ENCODE results near the gene MALL. TPM values are rescaled to one million over a fixed set of nuclear protein-coding genes. Genes with fewer than 3 reads are reported as not detected.

MALL gene
- total and polyA plus RNA-seq, 4 experiments from 2014 or later = not detected

DNA sequence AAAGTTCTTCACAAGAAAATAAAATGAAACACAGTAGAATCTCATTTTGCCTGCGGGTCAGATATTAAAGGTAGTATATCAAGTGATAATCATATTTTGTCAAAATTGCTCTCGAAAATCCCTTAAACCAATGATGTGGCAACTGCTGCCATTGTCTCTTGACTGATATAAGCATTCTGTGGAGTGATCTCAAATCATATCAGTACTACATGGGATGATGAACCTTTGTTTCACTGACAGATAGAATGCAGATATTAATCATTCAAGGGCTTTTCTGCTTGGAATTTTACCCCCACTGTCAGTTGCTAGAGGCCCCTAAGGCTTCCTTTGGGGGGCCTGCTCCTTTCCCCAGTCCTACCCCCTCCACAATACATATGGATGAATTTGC is 31.3 kb upstream of the MALL start:
- Histone ChIP-seq H3K27me3 (ENCODE audit: insufficient read depth, low read length) (no peaks in the 10 kb centered on the region), H3K4me3 (ENCODE audit: low read length in 2 of 2) (no peak overlapping the region), H3K4me1 (ENCODE audit: insufficient read depth, low read length) (no peaks in the 10 kb centered on the region), H3K27ac (ENCODE audit: low read depth, low read length) (no peak overlapping the region), H3K36me3 (ENCODE audit: insufficient read depth, low read length) (no peaks in the 10 kb centered on the region), H3K9me3 (ENCODE audit: control insufficient read depth in 1 of 2, low read length in 2 of 2) (no peaks in the 10 kb centered on the region)
- intact Hi-C loops (cut with micrococcal nuclease) = no loop called here
- Mint-ChIP-seq H3K4me1 (no peaks in the 10 kb centered on the region), H3K27ac (no peak overlapping the region), H3K36me3 (no peaks in the 10 kb centered on the region), H3K9me3 (peaks cover 0 to 3% (median 0%) of the 10 kb centered on the region in 8 donors), H3K4me3 (no peak overlapping the region), H3K27me3 (peaks cover 4 to 7% of the 10 kb centered on the region in 2 donors)
- ChIA-PET CTCF (ENCODE audit: partially characterized antibody) (no interaction called here), POLR2A (ENCODE audit: partially characterized antibody) (no interaction called here)
- DNase-seq = no peak

DNA sequence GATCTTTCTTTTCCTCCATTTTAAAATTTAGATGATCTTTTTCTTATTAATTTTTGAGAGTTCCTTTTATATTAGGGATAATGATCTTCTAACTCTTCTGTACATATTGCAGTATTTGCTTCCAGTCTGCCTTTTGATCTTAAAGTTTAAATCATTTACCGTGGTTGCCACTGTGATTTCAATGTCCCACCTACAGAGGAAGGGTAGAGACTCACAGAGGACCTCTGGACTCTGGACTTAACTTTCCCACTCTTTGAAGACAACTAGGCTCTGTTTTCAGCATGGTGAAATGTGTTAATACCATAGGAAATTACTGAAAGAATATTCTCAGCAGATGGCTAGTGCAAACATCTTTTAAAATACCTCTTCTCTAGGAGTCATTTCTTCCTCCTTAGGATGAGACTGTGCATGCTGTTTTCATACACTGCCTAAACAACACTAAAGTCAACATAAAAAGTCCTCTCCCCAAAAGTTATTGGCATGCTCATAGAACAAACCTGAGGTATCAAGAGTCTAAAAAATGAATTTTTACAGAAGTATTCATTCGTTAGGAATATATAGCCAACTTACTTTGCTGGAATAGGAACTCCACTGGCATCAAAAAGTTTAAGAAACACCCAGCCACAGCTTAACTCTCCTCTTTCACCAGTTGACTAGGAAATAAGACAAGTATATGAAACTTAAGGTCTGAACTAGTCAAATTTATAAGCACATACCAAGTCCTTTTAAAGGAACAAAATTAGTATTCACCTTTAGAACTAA is 30.7 kb upstream of the MALL start:
- peaks cover 4 to 7% of the 10 kb centered on the region in 2 donors for H3K27me3 Mint-ChIP-seq
- Histone ChIP-seq H3K9me3 (ENCODE audit: control insufficient read depth in 1 of 2, low read length in 2 of 2) (no peaks in the 10 kb centered on the region), H3K36me3 (ENCODE audit: insufficient read depth, low read length) (no peaks in the 10 kb centered on the region), H3K4me3 (ENCODE audit: low read length in 2 of 2) (no peak overlapping the region), H3K4me1 (ENCODE audit: insufficient read depth, low read length) (no peaks in the 10 kb centered on the region), H3K27me3 (ENCODE audit: insufficient read depth, low read length) (no peaks in the 10 kb centered on the region), H3K27ac (ENCODE audit: low read depth, low read length) (no peak overlapping the region)
- peaks cover 0 to 3% (median 0%) of the 10 kb centered on the region in 8 donors for H3K9me3 Mint-ChIP-seq
- intact Hi-C loops (cut with micrococcal nuclease) = no loop called here
- no peaks in the 10 kb centered on the region for H3K36me3 Mint-ChIP-seq
- ChIA-PET POLR2A (ENCODE audit: partially characterized antibody) (no interaction called here), CTCF (ENCODE audit: partially characterized antibody) (no interaction called here)
- no peak for DNase-seq
- no peak overlapping the region for H3K4me3 Mint-ChIP-seq
- no peaks in the 10 kb centered on the region for H3K4me1 Mint-ChIP-seq
- no peak overlapping the region for H3K27ac Mint-ChIP-seq

GRCh38 chr2:110143982-110144381 is 28.4 kb upstream of the MALL start:
- Mint-ChIP-seq H3K4me1 (no peaks in the 10 kb centered on the region), H3K36me3 (no peaks in the 10 kb centered on the region), H3K27ac (no peak overlapping the region), H3K9me3 (peaks cover 0 to 3% (median 0%) of the 10 kb centered on the region in 8 donors), H3K4me3 (no peak overlapping the region), H3K27me3 (peaks cover 4 to 7% of the 10 kb centered on the region in 2 donors)
- H3K4me3 ChIP-seq (ENCODE audit: low read length in 2 of 2) = no peak overlapping the region
- no peaks in the 10 kb centered on the region for H3K9me3 ChIP-seq (ENCODE audit: control insufficient read depth in 1 of 2, low read length in 2 of 2)
- no peaks in the 10 kb centered on the region for H3K36me3 ChIP-seq (ENCODE audit: insufficient read depth, low read length)
- intact Hi-C loops (cut with micrococcal nuclease) = no loop called here
- no peaks in the 10 kb centered on the region for H3K27me3 ChIP-seq (ENCODE audit: insufficient read depth, low read length)
- H3K27ac ChIP-seq (ENCODE audit: low read depth, low read length) = no peak overlapping the region
- no peak for DNase-seq
- H3K4me1 ChIP-seq (ENCODE audit: insufficient read depth, low read length) = no peaks in the 10 kb centered on the region
- POLR2A ChIA-PET (ENCODE audit: partially characterized antibody) = no interaction called here
- CTCF ChIA-PET (ENCODE audit: partially characterized antibody) = no interaction called here

DNA sequence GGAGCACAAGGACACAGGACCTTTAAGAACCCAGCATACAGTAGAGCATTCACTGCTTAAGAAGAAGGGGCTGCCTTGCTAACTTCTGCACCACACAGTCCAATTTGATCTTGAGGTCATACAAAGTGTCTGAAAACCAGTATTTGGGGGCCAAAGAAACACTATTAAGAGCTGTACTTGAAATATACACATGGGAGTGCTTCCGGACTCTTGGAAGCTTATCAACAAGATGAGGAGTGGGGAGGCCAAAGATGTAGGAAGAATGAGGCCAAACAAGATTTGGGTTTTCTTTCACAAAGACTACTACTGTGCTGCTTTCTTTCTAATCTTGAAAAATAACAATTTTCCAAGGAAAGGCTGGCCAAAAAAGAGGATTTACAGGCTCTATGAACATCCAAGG is 24.8 kb upstream of the MALL start:
- Histone ChIP-seq H3K9me3 (ENCODE audit: control insufficient read depth in 1 of 2, low read length in 2 of 2) (no peaks in the 10 kb centered on the region), H3K4me3 (ENCODE audit: low read length in 2 of 2) (no peak overlapping the region), H3K27ac (ENCODE audit: low read depth, low read length) (no peak overlapping the region), H3K27me3 (ENCODE audit: insufficient read depth, low read length) (no peaks in the 10 kb centered on the region), H3K4me1 (ENCODE audit: insufficient read depth, low read length) (no peaks in the 10 kb centered on the region), H3K36me3 (ENCODE audit: insufficient read depth, low read length) (no peaks in the 10 kb centered on the region)
- no peaks in the 10 kb centered on the region for H3K4me1 Mint-ChIP-seq
- peaks cover 0 to 4% of the 10 kb centered on the region in 2 donors for H3K27me3 Mint-ChIP-seq
- intact Hi-C loops (cut with micrococcal nuclease) = no loop called here
- ChIA-PET CTCF (ENCODE audit: partially characterized antibody) (no interaction called here), POLR2A (ENCODE audit: partially characterized antibody) (no interaction called here)
- no peak for DNase-seq
- H3K27ac Mint-ChIP-seq = no peak overlapping the region
- no peaks in the 10 kb centered on the region for H3K36me3 Mint-ChIP-seq
- H3K4me3 Mint-ChIP-seq = no peak overlapping the region
- H3K9me3 Mint-ChIP-seq = peaks cover 0 to 3% (median 0%) of the 10 kb centered on the region in 8 donors

- no peak overlapping the region for H3K4me3 Mint-ChIP-seq
- no peaks in the 10 kb centered on the region for H3K9me3 ChIP-seq (ENCODE audit: control insufficient read depth in 1 of 2, low read length in 2 of 2)
- no peak overlapping the region for H3K27ac Mint-ChIP-seq
- H3K27ac ChIP-seq (ENCODE audit: low read depth, low read length) = no peak overlapping the region
- H3K36me3 ChIP-seq (ENCODE audit: insufficient read depth, low read length) = no peaks in the 10 kb centered on the region
- H3K27me3 Mint-ChIP-seq = peaks cover 2 to 6% of the 10 kb centered on the region in 2 donors
- no peak for DNase-seq
- peaks cover 3 to 31% (median 20%) of the 10 kb centered on the region in 8 donors for H3K9me3 Mint-ChIP-seq
- H3K4me1 Mint-ChIP-seq = no peaks in the 10 kb centered on the region
- no peaks in the 10 kb centered on the region for H3K27me3 ChIP-seq (ENCODE audit: insufficient read depth, low read length)
- H3K4me3 ChIP-seq (ENCODE audit: low read length in 2 of 2) = no peak overlapping the region
- ChIA-PET CTCF (ENCODE audit: partially characterized antibody) (no interaction called here), POLR2A (ENCODE audit: partially characterized antibody) (no interaction called here)
- peaks cover 4 to 5% of the 10 kb centered on the region in 2 donors for H3K36me3 Mint-ChIP-seq
- no peaks in the 10 kb centered on the region for H3K4me1 ChIP-seq (ENCODE audit: insufficient read depth, low read length)
- intact Hi-C loops (cut with micrococcal nuclease) = no loop called here
Measured at GRCh38 chr2:110134025-110134424, 18.4 kb upstream of the MALL start.

DNA sequence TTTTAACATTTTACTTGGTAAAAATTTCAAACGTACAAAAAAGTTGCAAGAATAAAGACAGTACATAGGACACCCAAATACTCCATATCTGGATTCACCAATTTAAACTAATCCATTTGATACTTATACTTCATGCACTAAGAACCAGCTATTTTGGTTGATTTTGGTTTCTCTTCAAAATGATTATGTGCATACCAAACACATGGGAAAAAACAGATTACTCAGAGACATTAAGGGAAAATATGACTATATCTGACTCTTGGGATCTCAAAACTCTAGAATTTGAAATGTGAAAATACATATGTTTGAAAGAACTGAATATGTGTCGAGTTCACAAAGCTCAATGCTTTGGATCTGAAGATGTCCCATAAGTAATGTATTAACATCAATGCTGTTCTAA is 15.5 kb upstream of the MALL start:
- H3K4me3 ChIP-seq (ENCODE audit: low read length in 2 of 2) = no peak overlapping the region
- peaks cover 4 to 5% of the 10 kb centered on the region in 2 donors for H3K36me3 Mint-ChIP-seq
- no peaks in the 10 kb centered on the region for H3K9me3 ChIP-seq (ENCODE audit: control insufficient read depth in 1 of 2, low read length in 2 of 2)
- H3K27me3 ChIP-seq (ENCODE audit: insufficient read depth, low read length) = no peaks in the 10 kb centered on the region
- no peaks in the 10 kb centered on the region for H3K36me3 ChIP-seq (ENCODE audit: insufficient read depth, low read length)
- no peak for DNase-seq
- ChIA-PET POLR2A (ENCODE audit: partially characterized antibody) (no interaction called here), CTCF (ENCODE audit: partially characterized antibody) (no interaction called here)
- peaks cover 3 to 31% (median 20%) of the 10 kb centered on the region in 8 donors for H3K9me3 Mint-ChIP-seq
- peaks cover 2 to 6% of the 10 kb centered on the region in 2 donors for H3K27me3 Mint-ChIP-seq
- H3K27ac Mint-ChIP-seq = no peak overlapping the region
- no peaks in the 10 kb centered on the region for H3K4me1 ChIP-seq (ENCODE audit: insufficient read depth, low read length)
- no peak overlapping the region for H3K27ac ChIP-seq (ENCODE audit: low read depth, low read length)
- H3K4me1 Mint-ChIP-seq = no peaks in the 10 kb centered on the region
- intact Hi-C loops (cut with micrococcal nuclease) = no loop called here
- H3K4me3 Mint-ChIP-seq = no peak overlapping the region

DNA sequence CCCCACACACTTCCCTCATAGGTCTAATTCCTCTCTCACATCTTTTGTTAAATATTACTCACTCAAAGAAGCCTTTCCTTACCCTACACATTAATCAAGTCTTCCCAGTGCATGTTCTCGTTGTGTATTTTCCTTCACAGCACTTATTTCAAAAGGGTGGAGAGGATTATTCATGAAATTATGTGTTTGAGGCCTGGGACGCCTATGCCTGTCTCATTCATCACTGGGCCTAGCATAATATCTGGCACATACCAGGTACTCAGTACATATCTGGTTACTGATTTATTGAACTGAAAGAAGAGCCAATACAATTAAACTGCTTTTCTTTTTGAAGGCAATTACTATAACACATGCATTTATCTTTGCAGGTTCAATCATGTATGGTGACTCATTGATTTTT is 15.1 kb upstream of the MALL start:
- H3K27me3 Mint-ChIP-seq = peaks cover 2 to 6% of the 10 kb centered on the region in 2 donors

More for the DNA sequence above, 15.1 kb upstream of the MALL start:
- intact Hi-C loops (cut with micrococcal nuclease) = no loop called here
- no peak for DNase-seq
- Mint-ChIP-seq H3K4me1 (no peaks in the 10 kb centered on the region), H3K4me3 (no peak overlapping the region), H3K27ac (no peak overlapping the region), H3K36me3 (peaks cover 4 to 5% of the 10 kb centered on the region in 2 donors), H3K9me3 (peaks cover 3 to 31% (median 20%) of the 10 kb centered on the region in 8 donors)
- Histone ChIP-seq H3K4me1 (ENCODE audit: insufficient read depth, low read length) (no peaks in the 10 kb centered on the region), H3K36me3 (ENCODE audit: insufficient read depth, low read length) (no peaks in the 10 kb centered on the region), H3K4me3 (ENCODE audit: low read length in 2 of 2) (no peak overlapping the region), H3K9me3 (ENCODE audit: control insufficient read depth in 1 of 2, low read length in 2 of 2) (no peaks in the 10 kb centered on the region), H3K27me3 (ENCODE audit: insufficient read depth, low read length) (no peaks in the 10 kb centered on the region), H3K27ac (ENCODE audit: low read depth, low read length) (no peak overlapping the region)
- ChIA-PET CTCF (ENCODE audit: partially characterized antibody) (no interaction called here), POLR2A (ENCODE audit: partially characterized antibody) (no interaction called here)

All from CD4-positive, alpha-beta memory T cell (primary cell).